ENCODE measurements around the gene MARCHF9. TPM values are rescaled to one million over a fixed set of nuclear protein-coding genes. Genes with fewer than 3 reads are reported as not detected.

MARCHF9 gene
- total RNA-seq, 2 donors from 2014 or later = 13.6 to 15.8 TPM

DNA sequence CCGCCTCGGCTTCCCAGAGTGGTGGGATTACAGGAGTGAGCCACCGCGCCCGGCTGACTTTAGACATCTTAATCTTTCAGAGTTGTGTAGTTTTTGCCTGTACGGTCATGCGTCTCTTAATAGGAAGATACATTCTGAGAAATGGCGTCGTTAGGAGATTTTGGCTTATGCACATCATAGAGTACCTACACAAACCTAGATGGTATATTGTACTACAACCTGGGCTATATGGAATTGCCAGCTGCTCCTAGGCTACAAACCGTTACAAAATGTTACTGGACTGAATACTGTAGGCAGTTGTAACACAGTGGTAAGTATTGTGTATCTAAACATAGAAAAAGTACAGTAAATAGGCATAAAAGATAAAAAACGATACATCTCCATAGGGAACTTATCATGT, 29.0 kb downstream of the MARCHF9 start:
- Histone ChIP-seq H3K27ac (ENCODE audit: low read depth, low read length) (no peak overlapping the region), H3K4me1 (ENCODE audit: control insufficient read depth, insufficient read depth, low read length) (no peaks in the 10 kb centered on the region), H3K4me3 (ENCODE audit: low read length) (no peak overlapping the region), H3K27me3 (ENCODE audit: control insufficient read depth, insufficient read depth, low read length, poor library complexity, severe bottlenecking) (no peaks in the 10 kb centered on the region), H3K36me3 (ENCODE audit: control insufficient read depth, insufficient read depth, low read length) (peaks cover 42% of the 10 kb centered on the region), H3K9me3 (ENCODE audit: control insufficient read depth, low read length) (no peaks in the 10 kb centered on the region), H3K9ac (ENCODE audit: extremely low read depth, low read length, poor library complexity, severe bottlenecking) (no peak overlapping the region)
- WGBS, 2 experiments (ENCODE audit: insufficient coverage in 1 of 2, insufficient read length in 1 of 2) = 94 to 100% methylated on average over 4 to 11 of the region's 11 CpGs
- Mint-ChIP-seq H3K27me3 (ENCODE audit: insufficient read depth) (no peaks in the 10 kb centered on the region), H3K4me1 (peaks cover 4% of the 10 kb centered on the region), H3K27ac (no peak overlapping the region), H3K4me3 (peak overlapping the region; percentile 100), H3K36me3 (ENCODE audit: low read depth) (peaks cover 31% of the 10 kb centered on the region), H3K9me3 (no peaks in the 10 kb centered on the region)
- DNase-seq = no peak
- TF ChIP-seq, protein P1, sequence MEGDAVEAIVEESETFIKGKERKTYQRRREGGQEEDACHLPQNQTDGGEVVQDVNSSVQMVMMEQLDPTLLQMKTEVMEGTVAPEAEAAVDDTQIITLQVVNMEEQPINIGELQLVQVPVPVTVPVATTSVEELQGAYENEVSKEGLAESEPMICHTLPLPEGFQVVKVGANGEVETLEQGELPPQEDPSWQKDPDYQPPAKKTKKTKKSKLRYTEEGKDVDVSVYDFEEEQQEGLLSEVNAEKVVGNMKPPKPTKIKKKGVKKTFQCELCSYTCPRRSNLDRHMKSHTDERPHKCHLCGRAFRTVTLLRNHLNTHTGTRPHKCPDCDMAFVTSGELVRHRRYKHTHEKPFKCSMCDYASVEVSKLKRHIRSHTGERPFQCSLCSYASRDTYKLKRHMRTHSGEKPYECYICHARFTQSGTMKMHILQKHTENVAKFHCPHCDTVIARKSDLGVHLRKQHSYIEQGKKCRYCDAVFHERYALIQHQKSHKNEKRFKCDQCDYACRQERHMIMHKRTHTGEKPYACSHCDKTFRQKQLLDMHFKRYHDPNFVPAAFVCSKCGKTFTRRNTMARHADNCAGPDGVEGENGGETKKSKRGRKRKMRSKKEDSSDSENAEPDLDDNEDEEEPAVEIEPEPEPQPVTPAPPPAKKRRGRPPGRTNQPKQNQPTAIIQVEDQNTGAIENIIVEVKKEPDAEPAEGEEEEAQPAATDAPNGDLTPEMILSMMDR (conservative IDR thresholded peaks at IDR 0.05) = no peak

DNA sequence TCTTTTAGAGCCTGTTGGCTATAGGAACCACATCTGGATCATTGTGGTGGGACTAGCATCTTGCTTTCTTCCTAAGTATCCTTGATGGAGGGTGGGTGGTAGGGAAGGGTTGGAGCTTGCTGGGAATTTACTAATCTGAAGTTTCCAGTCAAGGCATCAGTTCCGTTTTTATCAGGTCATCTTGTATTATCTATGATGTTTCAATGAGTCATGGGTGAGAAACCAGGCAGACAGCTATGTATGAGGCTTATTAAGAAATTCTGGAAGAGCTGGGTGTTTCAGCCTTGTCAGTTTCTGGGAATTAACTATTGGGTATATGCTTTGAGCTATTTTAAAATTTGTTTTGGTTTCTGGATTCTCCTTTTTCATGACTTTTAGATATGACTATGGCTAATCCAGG, 39.0 kb downstream of the MARCHF9 start:
- TF ChIP-seq, protein P1 (conservative IDR thresholded peaks at IDR 0.05) = no peak
- Mint-ChIP-seq H3K36me3 (ENCODE audit: low read depth) (peaks cover 62% of the 10 kb centered on the region), H3K4me3 (no peak overlapping the region), H3K9me3 (no peaks in the 10 kb centered on the region), H3K4me1 (no peaks in the 10 kb centered on the region), H3K27ac (no peak overlapping the region), H3K27me3 (ENCODE audit: insufficient read depth) (no peaks in the 10 kb centered on the region)
- Histone ChIP-seq H3K27ac (ENCODE audit: low read depth, low read length) (no peak overlapping the region), H3K9ac (ENCODE audit: extremely low read depth, low read length, poor library complexity, severe bottlenecking) (no peak overlapping the region), H3K9me3 (ENCODE audit: control insufficient read depth, low read length) (no peaks in the 10 kb centered on the region), H3K4me1 (ENCODE audit: control insufficient read depth, insufficient read depth, low read length) (no peaks in the 10 kb centered on the region), H3K36me3 (ENCODE audit: control insufficient read depth, insufficient read depth, low read length) (peaks cover 74% of the 10 kb centered on the region), H3K27me3 (ENCODE audit: control insufficient read depth, insufficient read depth, low read length, poor library complexity, severe bottlenecking) (no peaks in the 10 kb centered on the region), H3K4me3 (ENCODE audit: low read length) (no peak overlapping the region)
- no peak for DNase-seq
- WGBS, 2 experiments (ENCODE audit: insufficient coverage in 1 of 2, insufficient read length in 1 of 2) = 82 to 100% methylated on average over 1 of the region's 1 CpG

DNA sequence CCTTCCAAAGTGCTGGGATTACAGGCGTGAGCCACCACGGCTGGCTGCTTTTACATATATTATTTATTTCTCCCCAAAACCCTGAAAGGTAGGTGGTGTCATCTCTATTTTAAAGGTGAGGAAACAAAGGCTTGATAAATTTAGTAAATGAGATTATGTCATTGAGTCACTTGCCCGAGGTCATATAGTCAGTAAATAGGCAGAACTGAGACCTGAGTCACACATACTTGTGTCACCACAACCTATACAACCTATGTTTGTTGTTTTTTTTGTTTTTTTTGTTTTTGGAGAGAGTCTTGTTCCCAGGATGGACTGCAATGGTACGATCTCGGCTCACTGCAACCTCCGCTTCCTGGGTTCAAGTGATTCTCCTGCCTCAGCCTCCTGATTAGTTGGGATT, 40.5 kb downstream of the MARCHF9 start:
- peaks cover 54% of the 10 kb centered on the region for H3K36me3 Mint-ChIP-seq (ENCODE audit: low read depth)
- no peaks in the 10 kb centered on the region for H3K4me1 Mint-ChIP-seq
- 99 to 100% methylated on average over 2 to 6 of the region's 6 CpGs for WGBS, 2 experiments (ENCODE audit: insufficient coverage in 1 of 2, insufficient read length in 1 of 2)
- H3K9me3 ChIP-seq (ENCODE audit: control insufficient read depth, low read length) = no peaks in the 10 kb centered on the region
- TF ChIP-seq, protein P1 (conservative IDR thresholded peaks at IDR 0.05) = no peak
- H3K27ac Mint-ChIP-seq = no peak overlapping the region
- H3K36me3 ChIP-seq (ENCODE audit: control insufficient read depth, insufficient read depth, low read length) = peaks cover 72% of the 10 kb centered on the region
- H3K27me3 Mint-ChIP-seq (ENCODE audit: insufficient read depth) = no peaks in the 10 kb centered on the region
- no peak overlapping the region for H3K27ac ChIP-seq (ENCODE audit: low read depth, low read length)
- H3K4me1 ChIP-seq (ENCODE audit: control insufficient read depth, insufficient read depth, low read length) = no peaks in the 10 kb centered on the region
- H3K4me3 Mint-ChIP-seq = no peak overlapping the region
- no peak overlapping the region for H3K4me3 ChIP-seq (ENCODE audit: low read length)
- H3K9me3 Mint-ChIP-seq = no peaks in the 10 kb centered on the region
- no peaks in the 10 kb centered on the region for H3K27me3 ChIP-seq (ENCODE audit: control insufficient read depth, insufficient read depth, low read length, poor library complexity, severe bottlenecking)
- H3K9ac ChIP-seq (ENCODE audit: extremely low read depth, low read length, poor library complexity, severe bottlenecking) = no peak overlapping the region
- no peak for DNase-seq

Measured in endodermal cell (in vitro differentiated cells).